HG02588 (cell line): ENCODE measurements around the gene AXIN1.

Source experiments
- ATAC-seq: cut with Tn5 transposase; IDR thresholded peaks from one replicate; pipeline ENCODE4 v1.9.1; 2021; ENCODE audit warnings: mild to moderate bottlenecking, moderate library complexity; ENCODE audit not compliant: unreplicated experiment

Gene AXIN1

DNA sequence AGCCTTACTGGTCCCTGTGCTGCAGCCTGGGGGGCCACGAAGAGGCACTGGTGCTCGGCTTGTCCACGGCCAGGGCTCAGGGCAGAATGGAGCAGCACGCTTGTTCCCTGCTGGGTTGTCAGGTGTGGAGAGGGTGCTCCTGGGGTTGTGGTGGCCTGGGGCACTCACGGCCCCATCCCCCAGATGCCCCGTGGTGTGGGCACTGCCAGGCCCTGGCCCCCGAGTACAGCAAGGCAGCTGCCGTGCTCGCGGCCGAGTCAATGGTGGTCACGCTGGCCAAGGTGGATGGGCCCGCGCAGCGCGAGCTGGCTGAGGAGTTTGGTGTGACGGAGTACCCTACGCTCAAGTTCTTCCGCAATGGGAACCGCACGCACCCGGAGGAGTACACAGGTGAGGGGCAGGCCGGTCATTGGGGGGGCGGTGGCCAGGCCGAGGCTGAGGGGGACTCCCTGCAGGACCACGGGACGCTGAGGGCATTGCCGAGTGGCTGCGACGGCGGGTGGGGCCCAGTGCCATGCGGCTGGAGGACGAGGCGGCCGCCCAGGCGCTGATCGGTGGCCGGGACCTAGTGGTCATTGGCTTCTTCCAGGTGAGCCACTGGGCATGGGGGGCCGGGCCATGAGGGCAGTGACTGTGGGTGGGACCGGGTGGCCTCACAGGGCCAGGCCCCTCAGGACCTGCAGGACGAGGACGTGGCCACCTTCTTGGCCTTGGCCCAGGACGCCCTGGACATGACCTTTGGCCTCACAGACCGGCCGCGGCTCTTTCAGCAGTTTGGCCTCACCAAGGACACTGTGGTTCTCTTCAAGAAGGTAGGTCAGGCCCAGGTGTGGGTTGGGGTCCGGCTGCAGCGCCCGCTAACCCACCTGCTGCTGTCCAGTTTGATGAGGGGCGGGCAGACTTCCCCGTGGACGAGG is 68.1 kb downstream of the AXIN1 start:
- ATAC-seq: no peak

DNA sequence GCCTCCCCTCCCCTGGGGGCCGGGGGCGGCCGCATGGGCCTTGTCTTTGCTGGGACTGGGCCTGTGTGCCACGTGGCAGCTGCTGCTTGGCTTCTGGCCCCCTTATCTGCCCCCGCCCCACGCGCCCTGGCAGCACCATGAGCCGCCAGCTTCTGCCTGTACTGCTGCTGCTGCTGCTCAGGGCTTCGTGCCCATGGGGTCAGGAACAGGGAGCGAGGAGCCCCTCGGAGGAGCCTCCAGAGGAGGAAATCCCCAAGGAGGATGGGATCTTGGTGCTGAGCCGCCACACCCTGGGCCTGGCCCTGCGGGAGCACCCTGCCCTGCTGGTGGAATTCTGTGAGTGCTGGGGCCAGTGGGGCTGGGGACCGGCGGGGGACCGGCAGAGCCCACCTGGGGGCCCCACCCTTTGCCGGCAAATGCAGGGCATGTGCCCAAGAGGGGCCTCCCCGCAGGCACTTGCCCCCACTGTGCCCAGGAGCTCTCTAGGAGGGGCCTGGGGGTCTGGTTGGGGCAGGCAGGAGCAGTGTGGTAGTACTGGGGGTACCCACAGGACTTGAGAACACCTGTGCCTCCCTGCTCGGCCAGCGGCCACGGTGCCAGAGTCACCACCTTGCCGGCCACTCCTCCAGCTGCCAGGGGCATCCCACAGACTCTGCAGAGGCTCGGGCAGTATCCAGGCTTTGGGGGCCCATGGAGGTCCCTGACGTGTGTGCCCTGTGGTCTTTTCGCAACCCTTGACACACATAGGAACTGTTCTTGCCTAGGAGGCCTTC is 69.3 kb downstream of the AXIN1 start, which contains the start of gene PDIA2:
PDIA2 (plus strand) TSS at position 132 of the 773 bp plus-strand sequence; CDS start at position 138, 6 bp downstream.
- ATAC-seq: no peak

DNA sequence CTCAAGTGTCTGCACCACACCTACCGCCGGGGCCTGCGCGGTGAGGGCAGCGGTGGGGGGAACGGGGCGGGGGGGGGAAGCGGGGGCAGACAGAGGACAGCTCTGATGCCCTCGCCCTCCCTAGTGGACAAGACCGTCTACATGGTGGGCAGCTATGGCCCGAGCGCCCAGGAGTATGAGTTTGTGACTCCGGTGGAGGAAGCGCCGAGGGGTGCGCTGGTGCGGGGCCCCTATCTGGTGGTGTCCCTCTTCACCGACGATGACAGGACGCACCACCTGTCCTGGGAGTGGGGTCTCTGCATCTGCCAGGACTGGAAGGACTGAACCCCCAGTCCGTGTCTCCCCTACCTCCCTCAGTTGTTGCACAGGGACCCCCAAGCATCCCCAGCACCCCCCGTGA is 70.0 kb downstream of the AXIN1 start:
- no peak for ATAC-seq

DNA sequence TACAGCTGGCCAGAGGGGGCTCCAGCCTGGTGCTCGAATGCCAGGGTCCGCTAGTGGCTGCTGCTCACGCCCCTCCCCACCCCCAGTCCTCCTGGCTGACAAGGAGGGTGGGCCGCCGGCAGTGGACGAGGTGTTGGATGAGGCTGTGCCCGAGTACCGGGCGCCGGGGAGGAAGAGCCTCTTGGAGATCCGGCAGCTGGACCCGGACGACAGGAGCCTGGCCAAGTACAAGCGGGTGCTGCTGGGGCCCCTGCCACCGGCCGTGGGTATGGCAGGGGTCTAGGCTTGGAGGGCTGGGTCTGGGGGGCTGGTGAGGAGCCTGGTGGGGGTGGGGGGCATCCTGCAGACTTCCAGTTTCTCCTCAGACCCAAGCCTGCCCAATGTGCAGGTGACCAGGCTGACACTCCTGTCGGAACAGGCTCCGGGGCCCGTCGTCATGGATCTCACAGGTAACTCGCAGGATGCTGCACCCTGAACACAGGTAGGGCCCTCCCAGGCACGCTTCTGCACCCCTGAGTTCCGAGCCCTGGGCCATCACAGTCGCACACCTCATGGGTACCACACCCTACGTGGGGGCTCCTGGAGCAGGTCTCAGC is 70.8 kb downstream of the AXIN1 start:
- ATAC-seq: no peak

DNA sequence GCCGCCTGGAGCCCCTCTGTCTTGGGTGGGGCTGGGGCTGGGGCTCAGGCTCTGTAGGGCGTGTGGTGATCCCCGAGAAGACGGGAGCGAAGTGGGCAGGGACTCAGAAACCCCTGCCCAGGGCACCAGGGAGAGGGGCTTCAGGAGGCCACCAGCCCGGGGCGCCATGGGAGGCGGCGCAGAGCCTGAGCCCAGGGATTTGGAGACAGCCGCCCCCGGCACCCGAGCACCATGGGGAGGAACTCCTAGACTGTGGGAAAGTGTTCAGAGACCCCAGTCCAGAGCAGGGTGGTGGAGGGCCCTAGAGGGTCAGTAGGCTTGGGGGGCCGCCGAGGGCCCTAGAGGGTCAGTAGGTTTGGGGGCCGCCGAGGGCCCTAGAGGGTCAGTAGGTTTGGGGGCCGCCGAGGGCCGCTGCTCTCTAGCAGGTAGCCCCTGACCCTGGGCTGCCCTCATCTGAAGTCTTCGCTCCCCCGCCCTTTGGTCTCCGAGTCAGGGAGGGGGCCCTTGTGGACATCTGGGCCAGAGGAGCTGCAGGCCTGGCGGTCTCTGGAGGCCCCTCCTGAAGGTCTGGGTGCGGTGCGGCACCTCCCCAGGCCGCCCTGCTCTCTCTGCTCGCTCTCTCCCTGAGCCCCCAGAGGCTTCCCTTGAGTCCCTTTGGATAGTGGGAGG is 71.4 kb downstream of the AXIN1 start:
- ATAC-seq: no peak

DNA sequence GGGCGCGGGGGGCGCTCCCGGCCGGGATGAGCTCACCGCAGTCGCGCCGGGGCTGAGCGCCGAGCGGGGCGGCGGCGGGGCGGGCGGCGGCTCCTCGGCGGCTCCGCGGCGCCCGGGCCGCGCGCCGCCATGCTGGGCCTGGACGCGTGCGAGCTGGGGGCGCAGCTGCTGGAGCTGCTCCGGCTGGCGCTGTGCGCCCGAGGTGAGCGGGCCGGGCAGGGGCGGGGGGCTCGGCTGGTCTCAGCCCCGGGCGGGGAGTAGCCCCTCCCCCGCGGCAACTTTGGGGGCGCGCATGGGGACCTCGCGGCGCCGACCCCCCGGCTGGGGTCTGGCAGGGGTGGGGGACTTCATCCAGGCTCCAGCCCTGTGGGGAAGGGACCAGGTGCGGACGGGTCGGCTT is 72.0 kb downstream of the AXIN1 start, which contains the start of gene ARHGDIG:
ARHGDIG (plus strand) TSS at position 40 of the 400 bp plus-strand sequence; CDS start at position 130, 90 bp downstream.
- no peak for ATAC-seq

DNA sequence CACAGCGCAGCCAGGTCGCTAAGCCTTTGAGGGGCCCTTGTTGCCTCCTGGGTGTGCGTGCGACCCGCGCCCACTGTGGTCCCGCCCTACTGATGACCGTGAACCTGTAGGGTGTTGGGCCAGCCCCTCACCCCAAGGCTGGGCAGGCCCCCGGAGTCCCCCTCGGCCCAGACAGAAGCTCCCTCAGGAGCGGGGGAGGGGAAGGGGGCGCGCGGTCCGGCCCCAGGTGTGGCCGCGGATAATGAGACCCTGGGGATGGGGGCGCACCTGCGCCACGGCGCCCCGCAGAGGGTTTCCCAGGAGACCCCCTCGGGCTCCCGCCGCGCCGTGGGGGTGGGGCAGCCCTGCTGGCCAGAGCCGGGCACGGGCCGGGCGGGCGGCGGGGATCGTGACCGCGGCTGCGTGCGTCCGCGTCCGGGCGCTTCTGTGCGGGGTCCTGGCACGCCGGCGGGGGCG is 72.5 kb downstream of the AXIN1 start:
- no peak for ATAC-seq

DNA sequence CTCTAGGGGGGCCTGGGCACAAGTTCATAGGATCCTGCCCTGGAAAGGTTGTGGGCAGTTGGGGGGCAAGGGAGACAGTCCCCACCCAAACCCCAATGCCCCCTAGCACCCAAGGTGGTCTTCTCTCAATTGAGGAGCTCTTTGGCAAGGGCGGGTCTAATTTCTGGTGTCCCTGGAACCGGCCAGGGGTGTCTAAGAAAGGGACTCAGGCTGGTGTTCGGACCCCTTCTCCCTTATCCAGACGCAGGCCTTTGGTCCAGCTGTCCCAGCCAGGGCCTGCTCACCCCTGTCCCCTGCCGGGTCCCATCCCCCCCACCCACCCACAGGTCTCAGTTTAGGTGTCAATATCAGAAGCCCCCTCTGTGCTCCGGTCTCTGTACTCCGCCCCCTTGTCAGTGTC is 73.0 kb downstream of the AXIN1 start:
- no peak for ATAC-seq

DNA sequence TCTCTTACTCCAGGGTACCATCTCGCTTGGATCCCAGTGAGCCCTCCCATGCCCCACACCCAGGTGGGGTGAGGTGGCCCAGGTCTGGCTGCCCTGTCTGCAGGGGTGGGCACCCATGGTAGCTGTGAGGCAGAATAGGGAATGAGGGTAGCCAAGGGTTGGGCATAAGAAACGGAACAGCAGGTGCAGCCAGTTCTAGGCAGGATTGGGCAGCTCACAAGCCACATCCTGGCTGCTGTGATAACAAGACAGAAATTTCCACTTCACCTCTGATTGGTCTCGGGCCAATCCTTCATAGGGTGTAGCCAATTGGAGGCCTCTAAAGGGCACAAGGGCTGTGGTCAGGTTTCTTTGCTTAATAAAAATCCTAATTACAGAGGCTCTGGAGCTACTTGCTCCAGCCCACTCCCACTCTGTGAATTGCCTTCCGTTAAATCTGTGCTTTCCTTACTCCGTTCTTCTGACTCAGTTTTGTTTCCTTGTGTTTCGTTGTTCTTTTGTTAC is 73.6 kb downstream of the AXIN1 start:
- no peak for ATAC-seq

DNA sequence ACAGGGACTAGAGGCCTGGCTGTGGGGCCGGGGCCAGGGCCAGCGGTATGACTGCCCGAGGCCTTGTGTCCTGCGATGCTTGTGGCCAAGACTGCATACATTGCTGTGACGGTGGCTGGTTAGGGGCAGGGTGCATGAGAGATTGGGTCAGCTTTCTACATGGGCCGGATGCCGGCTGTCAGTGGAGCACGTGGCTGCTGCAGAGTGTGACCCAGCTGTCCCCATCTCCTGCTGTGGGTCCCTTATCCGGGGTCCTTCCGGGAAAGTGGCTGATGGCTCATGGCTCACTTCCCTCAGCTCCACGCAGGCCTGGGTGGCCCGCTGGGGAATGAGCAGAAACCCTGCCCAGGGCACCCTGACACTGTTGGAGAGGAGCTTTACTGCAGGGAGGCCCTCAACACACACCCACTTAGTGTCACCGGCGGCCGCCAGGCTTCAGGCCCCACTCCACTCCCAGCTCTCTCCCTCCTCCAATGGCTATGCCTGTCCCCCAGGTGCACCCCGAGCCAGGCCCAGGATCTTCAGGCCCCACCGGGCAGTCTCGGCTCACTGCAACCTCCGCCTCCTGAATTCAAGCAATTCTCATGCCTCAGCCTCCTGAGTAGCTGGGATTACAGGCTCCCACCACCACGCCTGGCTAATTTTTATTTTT is 76.0 kb downstream of the AXIN1 start:
- no peak for ATAC-seq

DNA sequence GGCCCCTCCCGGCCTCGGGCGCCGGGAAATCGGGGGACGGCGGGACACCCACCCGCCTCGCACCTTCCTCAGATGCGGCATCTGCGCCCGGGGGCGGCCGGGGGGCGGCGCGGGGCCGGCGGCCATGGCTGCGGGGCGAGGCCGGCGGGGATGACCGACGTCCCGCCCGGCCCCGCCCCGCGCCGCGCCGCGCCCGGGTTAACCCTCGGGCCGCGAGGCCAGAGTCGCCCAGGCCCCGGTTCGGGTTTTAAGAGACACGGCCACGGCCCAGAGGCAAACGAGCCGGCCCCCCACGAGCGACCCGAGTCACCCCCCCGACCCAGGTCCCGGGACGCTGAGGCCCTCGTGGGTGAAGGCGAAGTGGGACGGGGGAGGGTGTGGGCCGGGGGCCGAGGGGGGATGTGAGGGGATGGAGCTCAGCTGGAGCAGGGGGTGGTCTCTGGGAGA is 76.7 kb downstream of the AXIN1 start, which contains the start of gene RGS11:
RGS11 (minus strand) TSS at position 159 of the 447 bp plus-strand sequence; CDS start at position 126, 33 bp downstream.
- no peak for ATAC-seq

DNA sequence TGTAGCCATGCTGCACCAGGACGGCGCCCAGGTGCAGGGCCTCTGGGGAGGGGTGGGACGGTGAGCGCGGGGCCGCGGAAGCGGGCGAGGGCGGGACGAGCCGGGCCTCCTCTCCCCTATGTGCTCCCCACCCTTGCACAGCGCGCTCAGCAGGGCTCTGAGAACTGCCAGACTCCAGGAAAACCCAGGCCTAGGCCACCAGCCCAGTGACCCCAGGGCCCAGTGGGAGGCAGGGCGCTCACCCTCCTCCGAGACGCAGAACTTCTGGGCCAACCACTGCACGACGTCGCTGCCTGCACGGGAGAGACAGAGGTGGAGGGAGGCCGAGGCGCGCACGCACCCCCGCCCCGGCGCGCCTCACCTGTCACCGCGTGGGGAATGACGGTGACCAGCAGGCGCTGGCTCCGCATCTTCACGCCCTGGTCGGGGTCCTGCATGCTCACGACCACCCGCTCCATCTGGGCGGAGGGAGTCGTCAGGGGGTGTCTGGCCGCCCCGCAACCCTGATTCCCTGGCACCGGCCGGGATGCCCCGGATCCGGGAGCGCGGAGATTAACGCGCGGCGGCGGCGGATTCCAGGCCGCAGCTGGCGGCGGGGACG is 77.4 kb downstream of the AXIN1 start:
- no peak for ATAC-seq

DNA sequence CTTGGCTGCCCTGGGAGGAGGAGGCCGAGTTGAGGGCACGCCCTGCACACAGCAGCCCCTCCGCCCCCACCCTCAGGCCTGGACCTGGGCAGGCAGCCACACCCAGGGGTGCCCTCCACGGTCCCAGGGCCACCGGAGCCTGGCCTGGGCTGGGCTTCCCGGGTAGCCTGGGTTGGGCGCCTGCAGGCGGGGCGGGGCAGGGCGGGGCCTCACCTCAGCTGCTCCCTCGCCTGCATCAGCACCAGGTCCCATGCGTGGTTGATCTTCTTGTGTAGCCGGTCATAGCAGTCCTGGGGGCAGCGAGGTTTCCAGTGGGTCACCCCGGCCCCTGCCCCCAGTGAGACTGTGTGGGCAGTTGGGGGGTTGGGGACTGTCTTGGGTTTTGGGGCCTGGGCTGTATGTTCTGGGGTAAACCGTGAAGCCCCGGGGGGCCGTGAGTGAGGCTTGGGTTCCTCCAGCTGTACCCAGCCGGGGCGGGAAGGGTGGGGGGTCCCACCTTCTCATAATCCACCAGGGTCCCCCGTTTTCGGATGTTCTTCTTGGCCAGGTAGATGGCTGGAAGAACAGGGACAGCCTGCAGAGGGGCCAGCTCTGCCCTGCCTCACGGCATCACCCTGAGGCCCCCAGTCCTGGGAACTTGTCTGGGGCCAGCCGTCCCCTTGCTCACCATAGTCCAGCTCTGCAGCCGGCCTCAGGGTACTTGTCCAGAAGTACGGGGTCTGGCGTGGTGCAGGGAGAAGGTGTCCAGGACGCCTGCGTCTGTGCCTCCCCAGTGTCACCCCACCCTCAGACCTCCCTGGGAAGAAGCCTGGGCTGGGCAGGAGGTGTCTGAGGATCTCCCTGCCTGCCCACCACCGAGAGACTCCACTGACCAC is 78.7 kb downstream of the AXIN1 start:
- ATAC-seq: no peak

DNA sequence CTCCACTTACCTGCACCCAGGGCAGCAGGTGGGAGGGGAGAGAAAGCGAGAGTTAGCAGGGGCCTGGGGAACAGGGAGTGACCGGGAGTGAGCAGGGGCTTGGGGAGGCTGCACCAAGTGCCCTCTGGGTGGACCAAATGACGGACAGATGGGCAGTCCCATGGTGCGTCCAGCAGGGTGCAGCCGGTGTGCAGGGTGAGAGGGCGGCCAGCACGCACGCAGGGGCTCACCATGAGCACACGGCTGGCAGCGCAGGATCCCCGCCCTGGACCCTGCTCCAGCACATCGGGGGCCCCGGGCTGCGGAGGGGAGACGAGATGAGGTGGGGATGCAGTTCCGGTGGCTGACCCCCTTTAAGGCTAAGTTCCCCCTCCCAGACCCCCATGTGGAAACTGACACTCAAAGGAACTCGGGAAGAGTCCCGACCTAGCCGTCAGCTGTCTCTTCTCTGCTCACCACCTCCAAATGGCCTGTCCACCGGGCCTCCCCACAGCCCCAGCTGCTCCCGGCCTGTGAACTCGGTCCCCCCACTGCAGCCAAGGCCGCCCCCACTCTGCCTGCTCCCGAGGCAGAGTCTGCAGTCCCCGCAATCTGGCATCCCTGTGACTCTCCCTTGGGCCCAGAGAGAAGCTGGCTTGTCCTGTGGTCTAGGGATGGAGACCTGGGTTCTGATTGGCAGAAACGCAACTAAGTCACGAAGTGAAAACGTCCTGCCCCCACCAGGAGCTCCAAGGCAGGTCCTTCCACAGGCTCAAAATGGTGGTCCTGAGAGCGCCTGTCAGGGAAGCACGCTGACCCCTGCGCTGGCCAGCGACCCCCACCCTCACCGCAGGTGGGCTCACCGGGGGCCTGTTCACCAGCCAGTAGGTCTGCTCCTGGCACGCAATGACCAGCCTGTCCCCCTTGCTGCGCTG is 79.6 kb downstream of the AXIN1 start:
- no peak for ATAC-seq

DNA sequence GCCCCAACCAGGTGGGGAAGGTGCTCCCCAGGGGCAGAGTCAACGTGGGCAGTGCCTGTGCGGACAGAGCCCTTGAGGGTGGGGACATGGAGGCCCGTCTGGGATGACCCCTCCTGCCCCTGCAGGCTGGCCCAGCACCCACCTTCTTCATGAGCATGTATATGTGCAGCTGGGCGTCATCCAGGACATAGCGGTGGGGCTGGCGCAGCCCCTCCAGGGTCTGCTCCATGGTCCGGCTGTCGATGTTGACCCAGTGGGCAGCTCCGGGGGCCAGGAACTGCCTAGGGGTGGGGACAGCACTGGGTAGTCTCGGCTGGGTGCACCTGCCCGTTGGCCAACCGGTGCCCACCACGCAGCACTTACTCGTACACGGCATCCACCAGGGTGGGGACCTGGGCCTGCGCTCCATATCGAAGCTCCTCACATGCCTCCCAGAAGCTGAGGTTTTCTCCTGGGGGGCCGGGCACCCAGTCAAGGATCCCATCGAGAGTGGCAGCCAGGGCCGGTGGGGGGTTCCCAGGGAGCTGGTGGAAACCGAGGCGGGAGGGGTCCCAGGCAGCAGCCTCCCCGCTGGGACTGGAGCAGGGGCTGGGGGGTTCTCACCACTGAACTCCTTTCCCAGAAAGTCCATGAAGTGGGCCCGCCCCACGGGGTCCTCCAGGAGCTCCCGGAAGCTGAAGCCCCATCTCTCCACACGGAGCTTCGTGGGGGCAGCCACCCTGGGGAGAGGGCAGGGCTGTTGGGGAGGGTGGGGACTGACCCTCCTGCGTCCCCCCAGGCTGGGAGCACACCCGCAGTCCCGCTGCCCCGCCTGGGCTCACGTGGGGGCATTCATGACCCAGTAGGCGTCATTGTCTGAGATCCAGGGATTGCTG is 81.9 kb downstream of the AXIN1 start:
- ATAC-seq: no peak

DNA sequence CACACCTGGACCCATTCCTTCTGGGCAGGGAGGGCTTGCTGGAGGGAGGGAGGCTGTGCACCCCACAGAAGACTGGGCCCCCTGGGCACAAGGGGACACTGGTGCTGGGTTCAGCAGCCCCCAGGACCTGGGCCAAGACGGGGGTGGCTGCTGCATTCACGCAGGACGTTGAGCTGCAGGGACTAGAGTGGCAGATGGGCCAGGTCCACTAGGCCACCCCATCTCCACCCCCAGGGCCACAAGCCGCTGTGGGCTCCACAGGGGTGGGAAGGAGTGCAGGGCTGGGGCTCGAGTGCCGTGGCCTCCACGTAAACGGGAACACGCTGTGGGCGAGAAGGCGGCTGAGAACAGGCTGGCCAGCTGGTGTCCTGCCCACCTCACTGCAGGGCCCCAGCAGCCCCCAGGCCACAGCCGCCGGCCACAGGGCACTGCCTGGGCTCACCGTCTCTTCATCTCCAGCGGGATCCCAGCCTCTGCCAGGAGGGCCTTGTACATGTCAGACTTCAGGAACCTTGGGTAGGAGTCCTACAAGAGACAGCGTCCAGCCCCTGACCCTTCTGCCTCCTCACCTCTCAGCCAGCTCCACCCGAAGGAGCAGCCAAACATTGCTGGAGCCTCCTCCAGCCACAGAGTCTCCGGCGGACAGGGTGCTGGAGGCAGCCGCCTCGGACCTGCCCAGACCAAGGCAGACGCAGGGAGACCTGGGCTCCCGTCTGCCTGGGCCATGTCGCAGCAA is 83.3 kb downstream of the AXIN1 start:
- ATAC-seq: no peak
